IPS-11a (cell line): Measurements from ENCODE around the gene MYO1B.
A peak's percentile ranks its signal among the peaks of the same experiment; 100 is the strongest.

Experiments
- H3K4me3 ChIP-seq: one replicate; pipeline ENCODE4 v1.5.1; 2013; ENCODE audit warnings: low read depth, low read length, control low read depth

The MYO1B gene

DNA sequence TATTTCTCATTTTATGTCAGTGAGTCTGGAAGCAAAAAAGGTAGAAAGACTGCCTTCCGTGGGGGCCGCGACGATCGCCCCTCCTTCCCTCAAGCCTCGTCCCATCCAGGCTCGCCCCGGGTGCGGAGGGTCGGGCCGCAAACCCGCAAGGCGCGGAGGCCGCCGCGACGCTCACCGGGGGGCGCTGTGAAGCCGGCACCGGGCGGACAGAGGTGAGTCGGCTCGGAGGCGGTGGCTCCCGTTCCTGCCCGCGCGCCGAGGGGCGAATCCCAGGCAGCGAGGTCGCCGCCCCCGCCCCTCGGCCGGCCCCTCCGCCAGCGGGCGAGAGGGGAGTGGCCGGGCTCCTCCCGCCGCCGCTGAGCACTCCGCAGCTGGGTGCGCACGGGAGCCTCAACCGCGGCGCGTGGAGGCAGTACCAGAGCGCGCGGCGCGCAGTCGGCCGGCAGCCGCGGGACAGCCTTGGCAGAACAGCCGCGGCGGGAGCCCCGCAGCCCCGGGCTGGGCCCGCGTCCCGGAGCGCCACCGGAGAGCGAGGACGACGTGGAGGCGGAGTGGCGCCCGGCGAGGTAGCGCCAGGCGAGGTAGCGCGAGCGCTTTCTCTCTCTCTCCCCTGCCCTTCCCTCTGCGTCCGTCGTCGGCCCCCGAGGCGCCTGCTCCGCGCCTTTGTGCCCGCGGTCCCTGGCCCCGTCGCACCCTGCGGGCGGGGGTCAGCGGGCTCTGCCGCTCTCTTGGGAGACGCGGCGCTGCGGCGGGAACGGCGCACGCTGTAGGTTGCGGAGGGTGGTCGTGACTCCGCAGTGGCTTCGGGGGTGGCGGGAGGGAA is at the start of gene MYO1B:
Gene MYO1B, plus strand, starts transcription at position 359 of the 823 bp plus-strand sequence. CDS start 31,492 bp downstream, outside the sequence.
- peak within 1 kb of the TSS; percentile 82 for H3K4me3 ChIP-seq

GRCh38 chr2:191197096-191197495 is 48.1 kb upstream of the MYO1B start:
- H3K4me3 ChIP-seq: no peak overlapping the region

GRCh38 chr2:191198271-191198670 is 46.9 kb upstream of the MYO1B start:
- no peak overlapping the region for H3K4me3 ChIP-seq

DNA sequence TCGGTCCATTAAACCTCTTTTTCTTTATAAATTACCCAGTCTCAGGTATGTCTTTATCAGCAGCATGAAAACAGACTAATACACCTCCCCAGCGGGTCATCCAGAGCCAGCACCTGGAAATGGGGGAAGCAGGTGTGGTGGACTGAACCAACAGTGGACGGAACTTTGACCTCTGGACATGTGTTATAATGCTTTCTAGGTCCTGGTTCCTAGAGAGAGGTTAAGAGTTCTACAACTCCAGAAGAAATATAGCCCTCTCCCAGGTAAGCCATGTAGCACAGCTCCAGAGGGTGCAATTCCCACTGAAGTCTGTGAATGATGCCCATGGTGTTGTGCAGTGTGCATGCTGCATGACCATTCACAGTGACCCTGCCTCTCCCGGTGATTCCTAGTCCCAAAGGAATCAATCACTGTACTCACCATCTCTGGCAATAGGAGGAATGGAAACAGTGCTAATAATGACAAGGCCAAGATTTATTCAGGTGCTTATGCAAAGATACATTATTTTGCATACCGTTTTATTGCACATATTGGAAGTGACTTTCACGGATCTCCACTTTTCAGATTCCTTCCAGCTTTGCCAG is 45.2 kb upstream of the MYO1B start:
- H3K4me3 ChIP-seq: no peak overlapping the region

GRCh38 chr2:191200910-191201309 is 44.3 kb upstream of the MYO1B start:
- H3K4me3 ChIP-seq: no peak overlapping the region

DNA sequence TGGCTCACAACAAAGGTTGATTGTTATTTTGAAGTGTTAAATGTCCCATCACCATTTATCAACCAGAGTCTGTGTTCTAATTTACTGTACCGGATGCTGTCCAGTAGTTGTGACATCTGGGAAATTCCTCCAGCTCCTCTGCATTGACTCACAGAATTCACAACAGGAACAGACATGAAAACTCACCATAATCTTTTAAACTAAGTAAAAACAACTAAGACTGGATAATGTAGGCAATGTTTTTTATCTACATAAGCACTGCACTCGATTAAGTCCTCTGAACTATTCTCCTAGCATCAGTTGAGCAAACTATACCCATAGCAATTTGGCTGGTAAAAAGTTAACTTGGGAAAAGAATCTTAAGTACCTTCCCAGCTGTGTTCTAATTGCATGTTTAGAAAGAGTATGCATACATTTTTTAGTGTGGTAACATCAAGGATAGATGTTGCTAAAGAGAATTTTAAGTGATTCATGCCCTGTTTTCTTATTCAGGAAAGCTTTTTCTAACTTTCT is 42.9 kb upstream of the MYO1B start:
- H3K4me3 ChIP-seq: no peak overlapping the region

DNA sequence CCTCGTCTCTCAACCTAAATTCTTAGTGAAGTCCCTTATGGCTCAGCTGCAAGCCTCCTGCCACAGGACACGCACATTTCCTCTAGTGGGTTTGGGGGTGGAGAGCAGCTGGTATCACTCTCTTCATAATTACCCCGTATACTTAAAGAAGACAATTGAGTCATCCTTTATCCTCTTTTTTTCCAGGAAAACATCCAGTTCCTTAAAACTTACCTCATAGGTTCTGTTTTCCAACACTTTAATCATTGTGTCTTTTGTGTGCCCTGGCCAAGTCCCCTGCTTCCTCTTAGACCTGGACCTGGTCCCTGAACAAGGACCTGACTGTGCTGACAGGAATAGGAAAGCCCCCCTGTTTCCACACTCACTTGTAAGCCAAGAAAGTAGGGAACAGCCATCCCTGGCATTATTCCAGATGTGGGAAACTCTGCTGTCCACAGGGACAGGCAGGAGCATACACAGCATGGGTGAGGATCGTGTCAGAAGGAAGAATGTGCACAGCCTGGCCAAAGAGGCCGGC is 42.3 kb upstream of the MYO1B start:
- H3K4me3 ChIP-seq: no peak overlapping the region

DNA sequence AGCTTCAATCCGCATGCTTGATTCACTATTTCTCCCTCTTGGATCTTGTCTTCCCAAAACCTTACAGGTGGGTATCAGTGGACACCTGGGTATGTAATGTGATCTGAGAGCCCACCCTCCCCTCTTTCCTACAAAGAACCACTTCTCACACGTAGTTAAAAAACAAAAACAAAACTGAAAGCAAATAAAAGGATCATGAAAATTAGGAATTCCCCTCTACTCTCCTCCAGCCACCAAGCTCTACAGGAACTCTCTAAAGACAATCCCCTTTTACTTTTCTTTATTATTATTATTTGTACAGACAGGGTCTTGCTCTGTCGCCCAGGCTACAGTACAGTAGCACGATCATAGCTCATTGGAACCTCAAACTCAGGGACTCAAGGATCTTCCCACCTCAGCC is 40.8 kb upstream of the MYO1B start:
- no peak overlapping the region for H3K4me3 ChIP-seq

DNA sequence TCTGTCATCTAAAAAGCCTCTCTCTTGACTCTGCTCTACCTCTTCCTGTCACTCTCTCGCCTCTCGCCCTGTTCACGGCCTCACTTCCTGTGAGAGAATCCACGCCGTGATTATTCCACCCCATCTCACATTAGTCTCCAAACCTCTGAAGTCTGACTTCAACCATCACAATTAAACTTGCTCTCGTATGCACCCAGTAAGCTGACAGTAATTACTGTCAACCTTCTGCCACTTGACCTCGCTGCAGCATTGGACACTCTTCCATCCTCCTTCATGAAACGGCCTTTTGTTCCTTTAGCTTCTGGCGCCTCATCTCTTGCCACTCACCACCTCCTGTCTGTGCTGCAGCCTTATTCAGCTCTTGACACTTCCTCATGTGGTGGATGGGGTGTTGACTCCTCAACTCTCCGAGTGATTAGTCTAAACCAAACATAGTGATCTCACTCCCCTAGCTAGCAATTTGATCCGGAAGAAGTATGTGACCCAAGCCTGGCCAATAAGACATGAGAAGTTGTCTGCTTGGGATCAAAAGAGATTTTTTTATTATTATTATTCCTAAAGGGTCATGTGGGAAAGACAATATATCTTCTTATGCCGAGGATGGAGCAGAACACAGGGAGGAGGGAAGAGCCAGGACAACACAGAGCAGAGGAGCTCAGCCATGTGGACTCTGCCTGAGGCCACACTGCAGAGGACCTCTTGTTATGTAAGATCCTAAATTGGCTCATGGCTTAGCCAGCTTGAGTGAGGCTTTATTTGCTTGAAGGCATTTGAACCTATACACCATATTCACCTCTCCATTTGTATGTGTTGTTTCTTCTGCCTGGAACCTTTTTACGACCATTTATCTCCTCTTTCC is 38.4 kb upstream of the MYO1B start:
- H3K4me3 ChIP-seq: no peak overlapping the region

DNA sequence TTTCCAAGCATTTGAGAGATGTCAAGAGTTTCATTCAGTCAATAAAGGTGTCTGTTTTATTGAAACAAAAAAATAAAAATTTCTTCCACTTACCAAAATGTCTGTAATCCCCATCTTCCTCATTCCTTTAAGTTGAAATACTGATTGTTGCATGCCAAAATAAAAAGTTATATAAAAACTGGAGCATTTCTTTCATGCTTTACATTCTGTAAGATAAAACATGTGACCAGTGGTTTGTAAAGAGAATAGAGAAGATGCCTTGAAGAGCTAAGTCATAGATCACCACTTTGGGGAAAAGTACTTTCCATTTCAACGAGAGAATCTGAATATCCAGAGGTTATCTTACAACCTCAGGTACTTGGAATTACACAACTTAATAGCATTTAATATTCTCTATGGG is 35.9 kb upstream of the MYO1B start:
- no peak overlapping the region for H3K4me3 ChIP-seq

- no peak overlapping the region for H3K4me3 ChIP-seq
Measured at GRCh38 chr2:191212119-191212518, 33.1 kb upstream of the MYO1B start.

- no peak overlapping the region for H3K4me3 ChIP-seq
Measured at GRCh38 chr2:191213333-191213732, 31.9 kb upstream of the MYO1B start.

DNA sequence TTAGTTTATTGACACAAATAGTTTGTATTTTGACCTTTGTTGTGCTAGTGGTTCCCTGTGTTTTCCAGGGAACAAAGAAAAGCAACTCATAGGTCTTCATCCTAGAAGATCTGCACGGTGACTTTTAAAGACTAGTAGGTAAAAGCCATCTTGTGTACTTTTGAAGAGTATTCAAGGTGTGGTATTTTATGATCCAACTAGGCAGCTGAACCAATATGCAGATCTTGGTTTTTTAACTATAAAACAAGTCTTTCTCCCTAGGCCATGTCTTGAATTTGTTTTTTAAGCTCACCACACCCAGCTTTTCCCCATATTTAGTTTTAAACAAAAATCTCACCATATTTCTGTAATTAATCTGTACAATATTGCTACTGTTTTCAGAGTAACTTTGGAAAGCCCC is 30.0 kb upstream of the MYO1B start:
- H3K4me3 ChIP-seq: no peak overlapping the region

- no peak overlapping the region for H3K4me3 ChIP-seq
Measured at GRCh38 chr2:191215666-191216065, 29.5 kb upstream of the MYO1B start.

GRCh38 chr2:191217580-191217979 is 27.6 kb upstream of the MYO1B start:
- no peak overlapping the region for H3K4me3 ChIP-seq

DNA sequence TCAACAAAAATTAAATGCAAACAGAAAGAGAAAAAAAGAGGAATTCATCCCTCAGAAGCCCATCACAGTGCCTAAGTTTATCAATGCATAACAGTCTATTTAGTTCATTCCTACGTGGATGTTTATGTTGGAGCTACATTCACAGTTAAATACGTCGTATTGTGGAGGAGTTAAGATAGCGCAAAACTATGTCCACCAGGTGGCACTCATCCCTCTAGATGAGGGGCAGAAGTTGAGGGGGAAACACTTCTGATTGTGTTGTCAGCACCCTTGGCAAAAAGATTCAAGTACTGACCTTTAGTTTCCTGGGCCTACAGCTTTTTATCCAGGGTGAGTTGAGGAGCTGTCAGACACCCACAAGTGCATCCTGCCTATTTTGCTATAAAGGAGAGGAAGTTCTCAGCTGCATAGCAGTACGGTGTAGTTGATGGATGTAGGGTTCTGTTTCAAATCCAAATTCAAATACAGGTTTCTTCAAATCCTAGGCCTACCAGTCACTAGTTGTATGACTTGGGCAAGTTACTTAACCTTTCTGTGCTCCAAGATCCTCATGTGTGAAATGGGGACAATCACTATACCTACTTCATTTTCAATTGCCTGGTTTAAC is 26.8 kb upstream of the MYO1B start:
- no peak overlapping the region for H3K4me3 ChIP-seq

DNA sequence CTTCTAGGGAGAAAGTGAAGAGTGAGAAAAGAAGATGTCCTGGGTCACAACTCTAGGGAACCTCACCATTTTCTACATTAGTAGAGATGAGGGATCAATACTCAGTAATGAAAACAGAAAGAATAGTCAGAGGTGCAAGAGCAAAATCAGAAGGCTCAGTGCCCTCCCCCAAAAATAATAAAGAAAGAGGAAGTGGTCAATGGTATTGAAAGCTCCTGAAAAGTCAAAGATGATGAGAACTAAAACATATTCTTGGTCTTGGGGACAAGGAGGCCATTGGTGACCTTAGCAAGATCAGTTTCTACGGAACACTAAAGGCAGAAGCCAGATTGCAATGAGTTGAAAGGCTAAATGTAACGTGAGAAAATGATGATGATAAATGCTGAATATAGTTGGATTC is 24.5 kb upstream of the MYO1B start:
- no peak overlapping the region for H3K4me3 ChIP-seq

DNA sequence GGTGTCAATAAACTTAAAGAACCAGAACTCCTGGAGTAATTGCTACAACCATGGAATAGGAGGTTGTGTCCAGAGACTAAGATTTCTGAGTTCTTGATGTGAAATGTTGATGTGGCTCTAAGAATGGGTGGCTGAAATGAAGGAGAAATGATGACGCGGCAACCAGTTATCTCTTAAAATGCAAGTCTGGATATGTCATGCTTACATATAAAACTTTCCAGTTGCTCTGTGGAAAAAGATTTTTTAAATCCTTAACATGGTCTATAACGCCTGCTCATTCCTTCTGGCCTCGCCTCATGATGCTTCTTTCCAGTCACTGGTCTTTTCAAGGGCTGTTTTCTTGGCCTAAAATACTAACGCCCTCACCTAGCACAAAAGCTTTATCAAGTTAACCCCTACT is 23.5 kb upstream of the MYO1B start:
- no peak overlapping the region for H3K4me3 ChIP-seq

DNA sequence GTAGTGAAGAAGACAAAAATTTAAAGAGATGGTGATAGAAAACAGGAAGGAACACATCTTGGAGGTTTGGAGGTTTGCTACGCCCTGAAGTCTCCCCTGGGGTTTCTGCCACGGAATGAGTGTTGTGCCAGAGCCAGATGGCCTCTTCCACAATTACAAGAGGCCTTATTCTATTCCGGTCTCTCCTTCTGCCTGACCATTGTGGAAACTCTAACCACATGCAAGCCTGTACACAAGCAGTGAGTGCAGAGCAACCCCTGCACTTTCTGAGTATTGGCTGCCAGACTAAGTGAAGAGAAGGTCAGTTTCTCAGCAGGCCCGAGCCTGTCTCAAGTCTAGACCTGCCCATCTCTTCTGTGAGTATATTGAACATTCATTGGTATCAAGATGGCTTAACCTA is 22.7 kb upstream of the MYO1B start:
- H3K4me3 ChIP-seq: no peak overlapping the region

GRCh38 chr2:191222952-191223351 is 22.3 kb upstream of the MYO1B start:
- no peak overlapping the region for H3K4me3 ChIP-seq

DNA sequence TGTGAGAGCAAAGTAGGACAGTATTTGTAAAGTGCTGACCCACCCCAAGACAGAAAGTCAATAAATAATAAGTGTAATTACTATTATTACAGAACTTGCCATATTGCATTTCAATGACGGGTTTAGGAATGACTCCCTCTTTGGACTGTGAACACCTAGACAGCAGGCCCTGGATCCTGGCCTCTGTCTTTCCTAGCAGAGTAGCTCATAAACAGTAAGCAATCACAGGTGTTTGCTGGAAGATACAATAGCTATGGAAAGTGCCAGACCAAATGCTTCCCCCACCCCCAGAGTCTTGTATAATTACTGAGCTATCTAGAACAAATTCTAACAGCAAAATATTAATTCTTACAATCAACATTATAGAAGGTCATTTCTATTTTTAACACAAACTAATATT is 20.1 kb upstream of the MYO1B start:
- no peak overlapping the region for H3K4me3 ChIP-seq
